Type B pancreatic cell (in vitro differentiated cells): Measurements from ENCODE around the gene ARHGEF38. TPM values are rescaled to one million over a fixed set of nuclear protein-coding genes. Genes with fewer than 3 reads are reported as not detected.

ENCODE experiments used
- DNase-seq: peaks from one replicate; pipeline ENCODE4 v3.0.0; 2021; ENCODE audit warnings: mixed read lengths; ENCODE audit not compliant: unreplicated experiment; ENCODE audit errors: extremely low spot score
- H3K27ac Mint-ChIP-seq: 2 replicates; pipeline ENCODE4 v1.8.0; 2021; ENCODE audit warnings: mild to moderate bottlenecking, mixed read lengths
- H3K27me3 Mint-ChIP-seq: 2 replicates; pipeline ENCODE4 v1.8.0; 2021; ENCODE audit warnings: mixed read lengths
- H3K36me3 Mint-ChIP-seq: 2 replicates; pipeline ENCODE4 v1.8.0; 2021; ENCODE audit warnings: mixed read lengths
- H3K4me1 Mint-ChIP-seq: one replicate; pipeline ENCODE4 v1.8.0; 2021; ENCODE audit warnings: mixed read lengths; ENCODE audit not compliant: unreplicated experiment
- H3K4me3 Mint-ChIP-seq: 2 replicates; pipeline ENCODE4 v1.8.0; 2021; ENCODE audit warnings: mild to moderate bottlenecking, mixed read lengths
- H3K9me3 Mint-ChIP-seq: 2 replicates; pipeline ENCODE4 v1.8.0; 2021; ENCODE audit warnings: mixed read lengths
- total RNA-seq: library from RNA; stranded (reverse); gene quantifications from 2 replicates; pipeline ENCODE4 v1.2.1, GENCODE V29; 2021; ENCODE audit warnings: low replicate concordance
- TF ChIP-seq, protein P1 (sequence below): fragments of 200-600 bp; sonication (generic); conservative IDR thresholded peaks from 2 replicates; pipeline ENCODE4 v1.5.0; 2021; ENCODE audit warnings: antibody characterized with exemption, mild to moderate bottlenecking

The ARHGEF38 gene
- total RNA-seq, 1 donor from 2014 or later: 2.4 TPM

GRCh38 chr4:105591573-105591972 is 39.2 kb downstream of the ARHGEF38 start:
- Mint-ChIP-seq H3K36me3 (no peaks in the 10 kb centered on the region), H3K27ac (no peak overlapping the region), H3K4me1 (peaks cover 8% of the 10 kb centered on the region), H3K27me3 (peaks cover 13% of the 10 kb centered on the region), H3K4me3 (no peak overlapping the region), H3K9me3 (no peaks in the 10 kb centered on the region)
- DNase-seq: no peak
- TF ChIP-seq, protein P1, sequence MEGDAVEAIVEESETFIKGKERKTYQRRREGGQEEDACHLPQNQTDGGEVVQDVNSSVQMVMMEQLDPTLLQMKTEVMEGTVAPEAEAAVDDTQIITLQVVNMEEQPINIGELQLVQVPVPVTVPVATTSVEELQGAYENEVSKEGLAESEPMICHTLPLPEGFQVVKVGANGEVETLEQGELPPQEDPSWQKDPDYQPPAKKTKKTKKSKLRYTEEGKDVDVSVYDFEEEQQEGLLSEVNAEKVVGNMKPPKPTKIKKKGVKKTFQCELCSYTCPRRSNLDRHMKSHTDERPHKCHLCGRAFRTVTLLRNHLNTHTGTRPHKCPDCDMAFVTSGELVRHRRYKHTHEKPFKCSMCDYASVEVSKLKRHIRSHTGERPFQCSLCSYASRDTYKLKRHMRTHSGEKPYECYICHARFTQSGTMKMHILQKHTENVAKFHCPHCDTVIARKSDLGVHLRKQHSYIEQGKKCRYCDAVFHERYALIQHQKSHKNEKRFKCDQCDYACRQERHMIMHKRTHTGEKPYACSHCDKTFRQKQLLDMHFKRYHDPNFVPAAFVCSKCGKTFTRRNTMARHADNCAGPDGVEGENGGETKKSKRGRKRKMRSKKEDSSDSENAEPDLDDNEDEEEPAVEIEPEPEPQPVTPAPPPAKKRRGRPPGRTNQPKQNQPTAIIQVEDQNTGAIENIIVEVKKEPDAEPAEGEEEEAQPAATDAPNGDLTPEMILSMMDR: no peak

- peak overlapping the region; percentile 14 for H3K4me3 Mint-ChIP-seq
- H3K36me3 Mint-ChIP-seq: no peaks in the 10 kb centered on the region
- DNase-seq: no peak
- H3K4me1 Mint-ChIP-seq: peaks cover 3% of the 10 kb centered on the region
- TF ChIP-seq, protein P1: no peak
- no peaks in the 10 kb centered on the region for H3K9me3 Mint-ChIP-seq
- peaks cover 16% of the 10 kb centered on the region for H3K27me3 Mint-ChIP-seq
- H3K27ac Mint-ChIP-seq: no peak overlapping the region
Observed at GRCh38 chr4:105594099-105595010, 41.9 kb downstream of the ARHGEF38 start.

DNA sequence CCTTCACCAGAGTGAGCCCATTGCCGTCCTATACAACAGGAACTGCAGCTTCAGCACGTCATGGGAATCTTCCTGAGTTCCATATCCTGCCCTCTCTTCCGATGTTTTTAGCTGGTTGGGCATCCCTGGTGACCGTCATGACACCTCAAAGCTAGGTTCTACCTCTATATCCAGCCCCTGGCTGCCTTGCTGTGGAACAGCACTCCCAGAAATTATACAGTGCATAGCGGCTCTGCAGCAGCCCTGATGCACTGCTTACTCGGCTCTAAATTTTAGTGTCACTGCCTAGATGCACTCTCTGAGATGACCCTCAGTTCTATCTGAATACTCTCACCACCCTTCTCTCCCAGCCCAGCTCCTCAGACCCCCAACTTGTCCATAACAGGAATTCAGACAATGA is 44.3 kb downstream of the ARHGEF38 start:
- no peak overlapping the region for H3K4me3 Mint-ChIP-seq
- no peak for DNase-seq
- TF ChIP-seq, protein P1: no peak
- H3K36me3 Mint-ChIP-seq: no peaks in the 10 kb centered on the region
- H3K9me3 Mint-ChIP-seq: no peaks in the 10 kb centered on the region
- H3K4me1 Mint-ChIP-seq: peaks cover 3% of the 10 kb centered on the region
- peaks cover 16% of the 10 kb centered on the region for H3K27me3 Mint-ChIP-seq
- no peak overlapping the region for H3K27ac Mint-ChIP-seq

DNA sequence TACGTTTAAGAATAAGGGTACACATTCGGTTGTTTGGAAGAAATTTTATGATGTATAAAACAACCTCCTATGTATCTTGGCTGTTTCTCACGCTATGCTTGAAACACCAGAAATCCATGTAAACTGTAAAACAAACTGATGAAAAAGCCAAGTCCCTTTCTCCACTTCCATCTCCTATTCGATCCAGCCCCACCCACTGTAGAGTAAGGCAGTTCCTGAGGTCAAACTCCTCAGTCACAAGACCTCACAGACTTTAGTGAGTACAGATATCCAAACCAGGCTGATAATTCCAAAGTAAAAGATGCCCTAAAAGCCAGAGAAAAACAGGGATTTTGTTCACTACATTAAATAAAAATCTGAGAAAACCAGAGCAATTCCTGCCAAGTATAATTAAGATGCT is 45.6 kb downstream of the ARHGEF38 start:
- no peak overlapping the region for H3K27ac Mint-ChIP-seq
- no peak overlapping the region for H3K4me3 Mint-ChIP-seq
- no peaks in the 10 kb centered on the region for H3K36me3 Mint-ChIP-seq
- peaks cover 7% of the 10 kb centered on the region for H3K27me3 Mint-ChIP-seq
- no peak for DNase-seq
- H3K4me1 Mint-ChIP-seq: peaks cover 3% of the 10 kb centered on the region
- TF ChIP-seq, protein P1: no peak
- no peaks in the 10 kb centered on the region for H3K9me3 Mint-ChIP-seq

DNA sequence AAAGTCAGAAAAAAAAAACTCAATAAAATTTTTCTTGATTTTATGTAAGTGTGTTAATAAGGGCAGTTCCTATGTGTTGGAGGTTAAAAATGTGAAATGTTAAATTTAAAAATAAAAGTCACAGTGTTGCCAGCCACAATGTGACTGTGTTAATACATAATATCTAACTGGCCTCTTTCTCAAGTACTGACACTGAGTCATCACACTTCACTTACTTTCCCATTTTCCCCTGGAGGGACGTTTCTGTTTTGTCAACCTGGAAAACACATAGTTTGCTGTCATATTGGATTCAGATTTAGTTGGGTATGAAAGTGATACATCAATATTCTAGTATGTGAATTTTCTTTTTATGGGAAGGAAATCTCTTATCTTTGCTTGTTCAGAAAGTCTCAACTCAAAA is 46.4 kb downstream of the ARHGEF38 start:
- Mint-ChIP-seq H3K27ac (no peak overlapping the region), H3K9me3 (no peaks in the 10 kb centered on the region), H3K4me3 (no peak overlapping the region), H3K27me3 (peaks cover 7% of the 10 kb centered on the region), H3K4me1 (peaks cover 3% of the 10 kb centered on the region), H3K36me3 (no peaks in the 10 kb centered on the region)
- DNase-seq: no peak
- TF ChIP-seq, protein P1: no peak
